ENCODE measurements around the gene CHMP5. TPM values are rescaled to one million over a fixed set of nuclear protein-coding genes. Genes with fewer than 3 reads are reported as not detected.

The CHMP5 gene
- total RNA-seq (2022; extraction: Qiagen RNA extraction; ENCODE audit: low read depth), result 68.1 to 81.0 TPM (median 73.3 TPM) in 5 replicates

GRCh38 chr9:33264473-33265177 is at the start of gene CHMP5, which contains the start of gene BAG1:
Gene CHMP5, plus strand, starts transcription at chr9:33265049. Its CDS starts 30 bp downstream, at chr9:33265079.
Gene BAG1, minus strand, starts transcription at chr9:33264708.

GRCh38 chr9:33239921-33240320 is 24.9 kb upstream of the CHMP5 start, which contains the start of gene SPINK4:
Gene SPINK4, plus strand, starts transcription at chr9:33240167. Its CDS starts 42 bp downstream, at chr9:33240209.

GRCh38 chr9:33290247-33291030 is 25.6 kb downstream of the CHMP5 start, which contains the start of gene NFX1:
Gene NFX1, plus strand, starts transcription at chr9:33290516. Its CDS starts 57 bp downstream, at chr9:33290573.

Other genes starting within 250 kb of the CHMP5 start
- 220 to 260 TPM (median 241 TPM) in 5 replicates for gene DNAJA1, start 239.8 kb upstream of the CHMP5 start, total RNA-seq (2022; extraction: Qiagen RNA extraction; ENCODE audit: low read depth)
- 17.3 to 21.3 TPM (median 19.0 TPM) in 5 replicates for gene SMU1, start 188.4 kb upstream of the CHMP5 start, total RNA-seq (2022; extraction: Qiagen RNA extraction; ENCODE audit: low read depth)
- gene B4GALT1, start 97.7 kb upstream of the CHMP5 start, total RNA-seq (2022; extraction: Qiagen RNA extraction; ENCODE audit: low read depth), result 175 to 223 TPM (median 220 TPM) in 5 replicates
- not detected in 5 replicates for gene SPINK4, start 24.9 kb upstream of the CHMP5 start, total RNA-seq (2022; extraction: Qiagen RNA extraction; ENCODE audit: low read depth)
- gene BAG1, start 341 bp upstream of the CHMP5 start, total RNA-seq (2022; extraction: Qiagen RNA extraction; ENCODE audit: low read depth), result 135 to 147 TPM (median 138 TPM) in 5 replicates
- gene NFX1, start 25.5 kb downstream of the CHMP5 start, total RNA-seq (2022; extraction: Qiagen RNA extraction; ENCODE audit: low read depth), result 28.2 to 32.3 TPM (median 31.9 TPM) in 5 replicates
- 0.21 to 0.64 TPM (median 0.43 TPM) in 5 replicates for gene AQP7, start 137.5 kb downstream of the CHMP5 start, total RNA-seq (2022; extraction: Qiagen RNA extraction; ENCODE audit: low read depth)
- 11.9 to 18.2 TPM (median 15.1 TPM) in 5 replicates for gene AQP3, start 182.5 kb downstream of the CHMP5 start, total RNA-seq (2022; extraction: Qiagen RNA extraction; ENCODE audit: low read depth)
- 65.8 to 74.5 TPM (median 71.7 TPM) in 5 replicates for gene NOL6, start 208.9 kb downstream of the CHMP5 start, total RNA-seq (2022; extraction: Qiagen RNA extraction; ENCODE audit: low read depth)